Lower leg skin (tissue), 3 donors: ENCODE results near the gene MCCC1.

Experiments
- CTCF ChIP-seq, 3 donors: fragments of 450-650 bp; IDR thresholded peaks; one replicate each; pipeline ENCODE4 v1.5.1; 2016; ENCODE audit warnings: antibody characterized with exemption in 3 of 3, mild to moderate bottlenecking in 3 of 3, moderate library complexity in 2 of 3
- POLR2A ChIP-seq, 2 donors: fragments of 450-650 bp; IDR thresholded peaks; one replicate each; pipeline ENCODE4 v1.6.1; 2016 to 2017; ENCODE audit warnings: antibody characterized with exemption in 2 of 2, mild to moderate bottlenecking in 1 of 2, moderate library complexity in 1 of 2

GRCh38 chr3:183038757-183039156 is 60.5 kb downstream of the MCCC1 start:
- no peak for TF ChIP-seq CTCF (IDR thresholded peaks at IDR 0.05)
- TF ChIP-seq POLR2A (IDR thresholded peaks at IDR 0.05): no peak
